GM06990 (cell line): ENCODE results near the gene TMEM132E.
A peak's percentile ranks its signal among the peaks of the same experiment; 100 is the strongest.

Experiments
- DNase-seq: peaks from one replicate; pipeline ENCODE4 v3.0.0-alpha.2; 2011; ENCODE audit not compliant: insufficient read length; ENCODE audit errors: extremely low read depth
- H3K27me3 ChIP-seq: replicated peaks from 2 replicates; pipeline ENCODE4 v1.6.0; 2011; ENCODE audit warnings: low read length; ENCODE audit not compliant: control insufficient read depth, insufficient read depth
- H3K36me3 ChIP-seq: 2 replicates; pipeline ENCODE4 v1.5.1; 2011; ENCODE audit warnings: low read length; ENCODE audit not compliant: control insufficient read depth, insufficient read depth
- H3K4me3 ChIP-seq: replicated peaks from 2 replicates; pipeline ENCODE4 v1.5.1; 2011; ENCODE audit warnings: low read depth, mild to moderate bottlenecking, control low read depth, low read length
- TF ChIP-seq, protein P1 (sequence below): IDR thresholded peaks from 2 replicates; pipeline ENCODE4 v1.5.1; 2011; ENCODE audit warnings: low read length, control low read depth, mild to moderate bottlenecking, inconsistent platforms; ENCODE audit not compliant: insufficient read depth, poor library complexity, severe bottlenecking

The TMEM132E gene

DNA sequence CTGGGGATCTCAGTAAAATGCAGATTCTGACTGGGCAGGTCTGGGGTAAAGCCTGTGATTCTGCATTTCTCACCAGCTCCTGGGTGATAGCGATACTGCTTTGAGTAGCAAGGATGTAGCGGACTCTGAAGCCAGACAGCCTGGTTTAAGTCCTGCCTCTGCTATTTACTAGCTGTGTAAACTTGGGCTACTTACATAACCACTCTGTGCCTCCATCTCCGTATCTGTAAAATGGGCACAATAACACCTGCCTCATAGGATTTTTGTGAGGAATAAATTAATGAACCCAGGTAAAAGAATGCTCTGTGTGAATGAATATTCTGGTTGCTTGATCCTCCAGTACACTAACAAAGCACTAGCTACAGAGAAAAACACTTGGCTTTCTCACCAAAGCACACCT is 54.4 kb downstream of the TMEM132E start:
- H3K36me3 ChIP-seq, result no peaks in the 10 kb centered on the region
- no peak overlapping the region for H3K4me3 ChIP-seq
- peaks cover 3% of the 10 kb centered on the region; the same call in 1 of the 2 replicates for H3K27me3 ChIP-seq
- TF ChIP-seq, protein P1, sequence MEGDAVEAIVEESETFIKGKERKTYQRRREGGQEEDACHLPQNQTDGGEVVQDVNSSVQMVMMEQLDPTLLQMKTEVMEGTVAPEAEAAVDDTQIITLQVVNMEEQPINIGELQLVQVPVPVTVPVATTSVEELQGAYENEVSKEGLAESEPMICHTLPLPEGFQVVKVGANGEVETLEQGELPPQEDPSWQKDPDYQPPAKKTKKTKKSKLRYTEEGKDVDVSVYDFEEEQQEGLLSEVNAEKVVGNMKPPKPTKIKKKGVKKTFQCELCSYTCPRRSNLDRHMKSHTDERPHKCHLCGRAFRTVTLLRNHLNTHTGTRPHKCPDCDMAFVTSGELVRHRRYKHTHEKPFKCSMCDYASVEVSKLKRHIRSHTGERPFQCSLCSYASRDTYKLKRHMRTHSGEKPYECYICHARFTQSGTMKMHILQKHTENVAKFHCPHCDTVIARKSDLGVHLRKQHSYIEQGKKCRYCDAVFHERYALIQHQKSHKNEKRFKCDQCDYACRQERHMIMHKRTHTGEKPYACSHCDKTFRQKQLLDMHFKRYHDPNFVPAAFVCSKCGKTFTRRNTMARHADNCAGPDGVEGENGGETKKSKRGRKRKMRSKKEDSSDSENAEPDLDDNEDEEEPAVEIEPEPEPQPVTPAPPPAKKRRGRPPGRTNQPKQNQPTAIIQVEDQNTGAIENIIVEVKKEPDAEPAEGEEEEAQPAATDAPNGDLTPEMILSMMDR, result no peak
- DNase-seq, result no peak

DNA sequence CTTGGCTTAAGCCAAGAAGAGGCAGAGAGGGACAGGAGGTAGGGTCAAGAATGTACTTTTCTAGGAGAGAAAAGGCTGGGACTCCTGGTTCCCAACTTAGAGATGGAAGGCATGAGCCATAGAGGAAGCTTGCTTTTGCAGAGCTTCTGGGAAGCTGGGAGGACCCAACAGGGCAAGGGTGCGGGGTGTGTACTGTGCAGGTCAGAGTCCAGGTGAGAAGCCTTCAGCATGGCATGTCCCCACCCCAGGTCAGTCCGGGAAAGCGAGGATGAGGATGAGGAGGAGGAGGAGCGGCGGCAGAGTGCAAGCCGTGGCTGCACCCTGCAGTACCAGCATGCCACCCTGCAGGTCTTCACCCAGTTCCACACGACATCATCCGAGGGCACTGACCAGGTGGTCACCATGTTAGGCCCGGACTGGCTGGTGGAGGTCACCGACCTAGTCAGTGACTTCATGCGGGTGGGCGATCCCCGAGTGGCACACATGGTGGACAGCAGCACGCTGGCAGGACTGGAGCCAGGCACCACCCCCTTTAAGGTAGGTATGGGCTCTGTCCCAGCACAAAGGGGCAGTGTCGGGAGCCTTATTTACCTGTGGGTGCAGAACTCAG is 55.3 kb downstream of the TMEM132E start:
- Histone ChIP-seq H3K4me3 (no peak overlapping the region), H3K36me3 (no peaks in the 10 kb centered on the region), H3K27me3 (peaks cover 3% of the 10 kb centered on the region; the same call in 1 of the 2 replicates)
- TF ChIP-seq, protein P1, result no peak
- DNase-seq, result no peak

DNA sequence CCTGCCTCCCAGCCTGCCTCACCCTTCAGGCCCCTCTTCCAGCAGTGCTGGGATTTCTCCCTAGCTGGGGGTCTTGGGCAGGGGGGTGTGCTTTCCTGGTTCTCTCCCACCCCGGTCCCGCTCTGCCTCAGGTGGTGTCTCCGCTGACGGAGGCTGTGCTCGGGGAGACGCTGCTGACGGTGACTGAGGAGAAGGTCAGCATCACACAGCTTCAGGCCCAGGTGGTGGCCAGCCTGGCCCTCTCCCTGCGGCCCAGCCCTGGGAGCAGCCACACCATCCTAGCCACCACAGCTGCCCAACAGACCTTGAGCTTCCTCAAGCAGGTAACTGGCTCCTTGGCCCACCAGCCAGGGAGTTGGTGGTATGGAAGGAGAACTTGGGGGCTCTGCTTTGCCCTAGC is 56.5 kb downstream of the TMEM132E start:
- peaks cover 3% of the 10 kb centered on the region; the same call in 1 of the 2 replicates for H3K27me3 ChIP-seq
- TF ChIP-seq, protein P1, result no peak
- DNase-seq, result no peak

DNA sequence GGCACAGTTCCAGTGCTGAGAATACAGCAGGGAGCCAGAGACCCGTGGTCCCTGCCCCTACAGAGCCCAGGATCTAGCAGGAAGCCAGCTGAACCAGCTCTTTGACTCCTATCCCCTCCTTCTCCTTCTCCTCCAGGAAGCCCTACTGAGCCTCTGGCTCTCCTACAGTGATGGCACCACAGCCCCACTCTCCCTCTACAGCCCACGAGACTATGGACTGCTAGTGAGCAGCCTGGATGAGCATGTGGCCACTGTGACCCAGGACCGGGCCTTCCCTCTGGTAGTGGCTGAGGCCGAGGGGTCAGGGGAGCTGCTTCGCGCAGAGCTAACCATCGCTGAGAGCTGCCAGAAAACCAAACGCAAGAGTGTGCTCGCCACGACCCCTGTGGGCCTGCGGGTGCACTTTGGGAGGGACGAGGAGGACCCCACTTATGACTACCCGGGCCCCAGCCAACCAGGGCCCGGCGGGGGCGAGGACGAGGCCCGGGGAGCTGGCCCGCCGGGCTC is 57.7 kb downstream of the TMEM132E start:
- TF ChIP-seq, protein P1, result no peak
- Histone ChIP-seq H3K4me3 (no peak overlapping the region), H3K27me3 (peaks cover 3% of the 10 kb centered on the region; the same call in 1 of the 2 replicates), H3K36me3 (no peaks in the 10 kb centered on the region)
- no peak for DNase-seq

More for the DNA sequence above, 56.5 kb downstream of the TMEM132E start:
- no peak overlapping the region for H3K4me3 ChIP-seq
- H3K36me3 ChIP-seq, result no peaks in the 10 kb centered on the region

DNA sequence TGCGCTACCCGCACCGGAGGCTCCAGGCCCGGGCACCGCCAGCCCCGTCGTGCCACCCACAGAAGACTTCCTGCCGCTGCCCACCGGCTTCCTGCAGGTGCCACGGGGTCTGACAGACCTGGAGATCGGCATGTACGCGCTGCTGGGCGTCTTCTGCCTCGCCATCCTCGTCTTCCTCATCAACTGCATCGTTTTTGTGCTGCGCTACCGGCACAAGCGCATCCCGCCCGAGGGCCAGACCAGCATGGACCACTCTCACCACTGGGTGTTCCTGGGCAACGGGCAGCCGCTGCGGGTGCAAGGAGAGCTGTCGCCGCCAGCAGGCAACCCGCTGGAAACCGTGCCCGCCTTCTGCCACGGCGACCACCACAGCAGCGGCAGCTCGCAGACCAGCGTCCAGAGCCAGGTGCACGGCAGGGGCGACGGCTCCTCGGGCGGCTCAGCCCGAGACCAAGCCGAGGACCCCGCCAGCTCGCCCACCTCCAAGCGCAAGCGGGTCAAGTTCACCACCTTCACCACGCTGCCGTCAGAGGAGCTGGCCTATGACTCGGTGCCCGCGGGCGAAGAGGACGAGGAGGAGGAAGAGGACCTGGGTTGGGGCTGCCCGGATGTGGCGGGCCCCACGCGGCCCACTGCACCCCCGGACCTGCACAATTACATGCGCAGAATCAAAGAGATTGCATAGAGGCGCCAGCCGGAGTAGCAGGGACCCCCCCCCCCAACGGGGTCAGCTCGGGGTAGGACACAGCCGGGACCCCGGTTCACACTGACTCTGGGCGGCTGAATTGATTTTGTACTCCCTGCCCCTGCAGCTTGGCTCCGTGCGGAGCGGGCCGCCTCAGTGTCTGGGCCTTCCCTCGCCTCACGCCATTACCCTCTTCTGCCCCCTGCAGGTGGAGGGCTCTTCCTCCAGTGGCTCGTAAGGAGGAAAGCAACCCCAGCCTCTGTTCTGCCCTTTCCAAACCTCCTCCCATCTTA is 58.5 kb downstream of the TMEM132E start:
- DNase-seq, result peak; percentile 36
- TF ChIP-seq, protein P1, result peak; percentile 94
- Histone ChIP-seq H3K4me3 (no peak overlapping the region), H3K36me3 (no peaks in the 10 kb centered on the region), H3K27me3 (peaks cover 3% of the 10 kb centered on the region; the same call in 1 of the 2 replicates)
